Esophagus muscularis mucosa (tissue), 4 donors: ENCODE results near the gene RPL22. TPM values are rescaled to one million over a fixed set of nuclear protein-coding genes. Genes with fewer than 3 reads are reported as not detected.

Source experiments
- DNase-seq: peaks from one replicate; pipeline ENCODE4 v3.0.0-alpha.2; 2017; ENCODE audit errors: extremely low spot score
- H3K27ac ChIP-seq, 4 donors: fragments of 200-600 bp; sonication (generic); replicated peaks in 1 of 4; 1 replicate in 3 of 4; 2 replicates in 1 of 4; pipeline ENCODE4 v1.5.1; 2016 to 2019; ENCODE audit warnings: mild to moderate bottlenecking in 1 of 4
- H3K27me3 ChIP-seq, 4 donors: fragments of 200-600 bp; sonication (generic); one replicate each; pipeline versions ENCODE4 v1.5.1 to v1.6.0; 2016 to 2019
- H3K36me3 ChIP-seq, 4 donors: fragments of 200-600 bp; sonication (generic); one replicate each; pipeline ENCODE4 v1.5.1; 2016 to 2019
- H3K4me1 ChIP-seq, 4 donors: fragments of 200-600 bp; sonication (generic); one replicate each; pipeline ENCODE4 v1.5.1; 2016 to 2019
- H3K4me3 ChIP-seq, 4 donors: fragments of 200-600 bp; sonication (generic); 1 replicate in 2 of 4; 2 replicates in 2 of 4; pipeline ENCODE4 v1.5.1; 2016 to 2019; ENCODE audit warnings: mild to moderate bottlenecking in 4 of 4, moderate library complexity in 1 of 4
- H3K9me3 ChIP-seq, 4 donors: fragments of 200-600 bp; sonication (generic); 1 replicate in 3 of 4; 2 replicates in 1 of 4; pipeline ENCODE4 v1.5.1; 2016 to 2019
- EP300 ChIP-seq: sonication (generic); formaldehyde crosslinking; IDR thresholded peaks from one replicate; pipeline ENCODE4 v1.6.1; 2017; ENCODE audit warnings: antibody characterized with exemption
- POLR2A ChIP-seq: fragments of 450-650 bp; IDR thresholded peaks from one replicate; pipeline ENCODE4 v1.6.1; 2017; ENCODE audit warnings: antibody characterized with exemption, moderate library complexity, mild to moderate bottlenecking, low read depth
- POLR2AphosphoS5 ChIP-seq, 2 donors: sonication (generic); formaldehyde crosslinking; IDR thresholded peaks; one replicate each; pipeline ENCODE4 v1.6.1; 2017; ENCODE audit warnings: antibody characterized with exemption in 2 of 2
- WGBS: methylation state at CpG from one replicate; pipeline ENCODE4 v1.1.5; 2018; 5-methylcytosine and 5-hydroxymethylcytosine counted together
- intact Hi-C: fragments of 100-400 bp; cut with DNase I; formaldehyde crosslinking; loops from one replicate; pipeline ENCODE4 v1.15.1; 2023
- total RNA-seq, 4 donors: library from RNA; depleted of rRNA; stranded (reverse); fragments of >200 nt; gene quantifications; one replicate each; pipeline versions ENCODE4 v1.1.0 to v1.2.1, GENCODE V29; 2016
- TF ChIP-seq, protein P1 (sequence below), 3 experiments: fragments of 200-600 bp in 2 of 3; fragments of 450-650 bp in 1 of 3; sonication (generic) in 2 of 3; IDR thresholded peaks; one replicate each; pipeline ENCODE4 v1.5.1; 2017 to 2019; ENCODE audit warnings: antibody characterized with exemption in 3 of 3, mild to moderate bottlenecking in 2 of 3, moderate library complexity in 1 of 3

The RPL22 gene
- total RNA-seq, 4 donors from 2014 or later, result 150 to 225 (median 218) TPM

- no peak for TF ChIP-seq EP300
- TF ChIP-seq POLR2A, result no peak
- TF ChIP-seq POLR2AphosphoS5 (IDR thresholded peaks at IDR 0.05), result no peak
- TF ChIP-seq, protein P1, sequence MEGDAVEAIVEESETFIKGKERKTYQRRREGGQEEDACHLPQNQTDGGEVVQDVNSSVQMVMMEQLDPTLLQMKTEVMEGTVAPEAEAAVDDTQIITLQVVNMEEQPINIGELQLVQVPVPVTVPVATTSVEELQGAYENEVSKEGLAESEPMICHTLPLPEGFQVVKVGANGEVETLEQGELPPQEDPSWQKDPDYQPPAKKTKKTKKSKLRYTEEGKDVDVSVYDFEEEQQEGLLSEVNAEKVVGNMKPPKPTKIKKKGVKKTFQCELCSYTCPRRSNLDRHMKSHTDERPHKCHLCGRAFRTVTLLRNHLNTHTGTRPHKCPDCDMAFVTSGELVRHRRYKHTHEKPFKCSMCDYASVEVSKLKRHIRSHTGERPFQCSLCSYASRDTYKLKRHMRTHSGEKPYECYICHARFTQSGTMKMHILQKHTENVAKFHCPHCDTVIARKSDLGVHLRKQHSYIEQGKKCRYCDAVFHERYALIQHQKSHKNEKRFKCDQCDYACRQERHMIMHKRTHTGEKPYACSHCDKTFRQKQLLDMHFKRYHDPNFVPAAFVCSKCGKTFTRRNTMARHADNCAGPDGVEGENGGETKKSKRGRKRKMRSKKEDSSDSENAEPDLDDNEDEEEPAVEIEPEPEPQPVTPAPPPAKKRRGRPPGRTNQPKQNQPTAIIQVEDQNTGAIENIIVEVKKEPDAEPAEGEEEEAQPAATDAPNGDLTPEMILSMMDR (IDR thresholded peaks at IDR 0.05), result no peak
- intact Hi-C loops, result no loop called here
- H3K4me1 ChIP-seq, result no peaks in the 10 kb centered on the region
- peaks cover 0 to 2% (median 0%) of the 10 kb centered on the region in 4 donors for H3K36me3 ChIP-seq
- H3K9me3 ChIP-seq, result no peaks in the 10 kb centered on the region
- peaks cover 0 to 15% (median 0%) of the 10 kb centered on the region in 4 donors for H3K27me3 ChIP-seq
- 80% methylated on average over 12 of the region's 26 CpGs for WGBS
- no peak for DNase-seq
- H3K27ac ChIP-seq, result no peak overlapping the region
- H3K4me3 ChIP-seq, result no peak overlapping the region
Measured at GRCh38 chr1:6154525-6155319, 44.7 kb downstream of the RPL22 start.

DNA sequence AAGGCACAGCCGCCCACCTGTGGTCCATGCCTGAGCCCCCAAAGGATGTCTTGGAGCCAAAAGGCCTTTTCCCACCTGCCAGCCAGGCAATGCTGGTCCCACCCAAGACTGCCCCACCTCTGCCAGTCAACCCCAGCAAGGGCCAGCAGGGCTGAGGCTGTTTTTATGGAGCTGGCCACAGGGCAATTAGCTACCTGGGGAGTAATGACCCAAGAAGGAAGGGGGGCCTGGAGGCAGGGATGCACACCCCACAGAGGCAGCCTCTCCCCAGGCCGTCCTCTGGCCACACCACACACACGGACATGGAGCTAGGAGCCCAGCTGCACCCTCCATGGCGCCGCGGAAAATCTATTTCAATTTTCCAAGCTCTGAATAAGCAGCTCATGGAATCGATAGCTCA, 46.5 kb downstream of the RPL22 start:
- WGBS, result 100% methylated on average over 1 of the region's 7 CpGs
- peaks cover 6 to 14% (median 12%) of the 10 kb centered on the region in 4 donors for H3K4me1 ChIP-seq
- H3K27ac ChIP-seq, result no peak overlapping the region
- no peak for TF ChIP-seq EP300
- TF ChIP-seq, protein P1 (IDR thresholded peaks at IDR 0.05), result no peak
- TF ChIP-seq POLR2AphosphoS5 (IDR thresholded peaks at IDR 0.05), result no peak
- TF ChIP-seq POLR2A, result no peak
- H3K4me3 ChIP-seq, result no peak overlapping the region
- intact Hi-C loops, result no loop called here
- no peak for DNase-seq
- peaks cover 0 to 22% (median 3%) of the 10 kb centered on the region in 4 donors for H3K27me3 ChIP-seq
- H3K9me3 ChIP-seq, result no peaks in the 10 kb centered on the region
- H3K36me3 ChIP-seq, result peaks cover 0 to 2% (median 0%) of the 10 kb centered on the region in 4 donors

DNA sequence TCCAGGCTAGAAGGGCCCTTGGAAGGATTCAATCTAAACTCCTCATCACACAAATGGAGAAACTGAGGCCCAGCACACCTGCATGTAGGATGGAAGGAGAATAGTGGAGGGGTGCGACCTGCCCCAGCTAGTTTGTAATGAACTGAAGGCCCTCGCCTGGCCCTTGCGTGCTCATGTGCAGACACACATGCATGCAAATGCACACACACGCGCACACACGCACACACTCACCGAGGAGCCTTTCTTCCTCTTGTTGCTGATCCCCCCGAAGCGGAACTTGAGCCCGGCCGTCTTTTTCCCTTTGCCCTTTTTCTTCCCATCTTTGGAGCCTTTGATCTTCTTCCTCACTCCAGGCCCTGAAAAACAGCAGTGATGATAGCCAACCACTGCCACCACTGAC, 47.2 kb downstream of the RPL22 start:
- 74% methylated on average over 11 of the region's 11 CpGs for WGBS
- Histone ChIP-seq H3K4me1 (peaks cover 6 to 15% (median 12%) of the 10 kb centered on the region in 4 donors), H3K36me3 (peaks cover 0 to 2% (median 0%) of the 10 kb centered on the region in 4 donors), H3K27me3 (peaks cover 0 to 28% (median 3%) of the 10 kb centered on the region in 4 donors), H3K27ac (no peak overlapping the region), H3K9me3 (no peaks in the 10 kb centered on the region), H3K4me3 (no peak overlapping the region)
- intact Hi-C loops, result no loop called here
- DNase-seq, result no peak
- TF ChIP-seq EP300, result no peak
- no peak for TF ChIP-seq POLR2A
- no peak for TF ChIP-seq POLR2AphosphoS5 (IDR thresholded peaks at IDR 0.05)
- TF ChIP-seq, protein P1 (IDR thresholded peaks at IDR 0.05), result no peak

GRCh38 chr1:6151291-6151822, 48.0 kb downstream of the RPL22 start:
- intact Hi-C loops, result no loop called here
- no peak for DNase-seq
- no peak for TF ChIP-seq POLR2AphosphoS5 (IDR thresholded peaks at IDR 0.05)
- no peak for TF ChIP-seq EP300
- TF ChIP-seq, protein P1 (IDR thresholded peaks at IDR 0.05), result no peak
- no peak for TF ChIP-seq POLR2A
- Histone ChIP-seq H3K9me3 (no peaks in the 10 kb centered on the region), H3K36me3 (peaks cover 0 to 2% (median 0%) of the 10 kb centered on the region in 4 donors), H3K27me3 (peaks cover 0 to 29% (median 5%) of the 10 kb centered on the region in 4 donors), H3K27ac (no peak overlapping the region), H3K4me3 (no peak overlapping the region), H3K4me1 (peaks cover 6 to 15% (median 12%) of the 10 kb centered on the region in 4 donors)
- 100% methylated on average over 4 of the region's 9 CpGs for WGBS
